Liver (tissue), 3 donors: ENCODE measurements around the gene CCDC136.

Experiments
- EGR1 ChIP-seq, 2 donors: IDR thresholded peaks; 2 replicates each; pipeline ENCODE4 v1.6.1; 2016 to 2018; ENCODE audit warnings: antibody characterized with exemption in 2 of 2, low read depth in 2 of 2
- TAF1 ChIP-seq: conservative IDR thresholded peaks from 2 replicates; pipeline ENCODE4 v1.6.1; 2016; ENCODE audit warnings: antibody characterized with exemption, mild to moderate bottlenecking
- YY1 ChIP-seq: IDR thresholded peaks from 2 replicates; pipeline ENCODE4 v1.6.1; 2016; ENCODE audit warnings: antibody characterized with exemption, mild to moderate bottlenecking
- TF ChIP-seq, protein P1 (sequence below): fragments of 150-350 bp; IDR thresholded peaks from 2 replicates; pipeline ENCODE4 v1.5.1; 2017; ENCODE audit warnings: improper control_type of control experiment, low read depth, low read length; ENCODE audit not compliant: missing input control
- TF ChIP-seq, protein P2 (sequence below): IDR thresholded peaks from 2 replicates; pipeline ENCODE4 v1.6.1; 2016; ENCODE audit warnings: antibody characterized with exemption, mild to moderate bottlenecking
- TF ChIP-seq, protein P3 (sequence below): IDR thresholded peaks from 2 replicates; pipeline ENCODE4 v1.6.1; 2016; ENCODE audit warnings: antibody characterized with exemption
- TF ChIP-seq, protein P4 (sequence below): IDR thresholded peaks from 2 replicates; pipeline ENCODE4 v1.6.1; 2016; ENCODE audit warnings: antibody characterized with exemption
- donor health status: healthy.
- donor health status: healthy.

DNA sequence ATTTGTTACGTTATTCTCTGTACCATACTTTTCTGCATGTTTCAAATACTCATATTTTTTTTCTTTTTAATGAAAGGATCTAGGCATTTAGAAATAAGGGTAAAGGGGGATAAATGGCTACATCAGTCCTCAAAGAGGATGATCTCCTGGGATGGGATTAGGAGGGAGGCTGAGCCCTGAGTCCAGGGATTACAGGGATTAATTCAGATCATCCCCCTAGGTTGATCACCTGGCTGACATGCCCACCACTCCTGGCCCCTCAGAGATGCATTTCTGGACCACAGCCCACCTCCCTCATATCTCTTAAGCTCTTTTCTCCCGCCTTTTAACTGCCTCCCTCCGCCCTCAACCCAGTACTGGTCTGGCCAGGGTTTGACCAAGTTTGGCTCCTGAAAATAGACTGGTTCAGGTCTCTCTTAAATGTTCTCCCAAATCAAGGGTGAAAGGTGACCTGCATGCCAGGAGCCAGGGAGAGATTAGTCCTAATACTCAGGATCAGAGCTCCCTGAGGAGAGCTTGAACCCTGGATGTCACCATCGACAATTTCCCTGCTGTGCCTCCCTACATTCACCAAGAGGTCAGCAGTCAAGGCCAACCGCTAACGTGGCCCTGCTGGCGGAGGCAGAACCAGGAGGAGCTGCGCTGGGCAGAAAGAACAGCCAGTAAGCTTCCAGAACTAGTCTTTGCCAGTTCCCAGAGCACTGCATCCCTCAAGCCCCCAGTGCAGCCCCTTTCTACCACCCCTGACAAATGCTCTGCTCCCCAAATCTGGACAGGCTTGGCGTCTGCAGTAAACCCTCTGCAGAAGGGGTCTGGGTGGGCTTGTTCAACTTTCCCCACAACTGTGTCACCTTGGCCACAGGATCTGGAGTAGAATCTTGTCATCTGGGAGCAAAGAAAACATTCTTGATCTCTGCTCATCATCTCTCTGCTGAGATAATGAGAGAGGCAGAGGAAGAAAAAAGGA, 3.0 kb upstream of the CCDC136 start:
- TF ChIP-seq, protein P1, sequence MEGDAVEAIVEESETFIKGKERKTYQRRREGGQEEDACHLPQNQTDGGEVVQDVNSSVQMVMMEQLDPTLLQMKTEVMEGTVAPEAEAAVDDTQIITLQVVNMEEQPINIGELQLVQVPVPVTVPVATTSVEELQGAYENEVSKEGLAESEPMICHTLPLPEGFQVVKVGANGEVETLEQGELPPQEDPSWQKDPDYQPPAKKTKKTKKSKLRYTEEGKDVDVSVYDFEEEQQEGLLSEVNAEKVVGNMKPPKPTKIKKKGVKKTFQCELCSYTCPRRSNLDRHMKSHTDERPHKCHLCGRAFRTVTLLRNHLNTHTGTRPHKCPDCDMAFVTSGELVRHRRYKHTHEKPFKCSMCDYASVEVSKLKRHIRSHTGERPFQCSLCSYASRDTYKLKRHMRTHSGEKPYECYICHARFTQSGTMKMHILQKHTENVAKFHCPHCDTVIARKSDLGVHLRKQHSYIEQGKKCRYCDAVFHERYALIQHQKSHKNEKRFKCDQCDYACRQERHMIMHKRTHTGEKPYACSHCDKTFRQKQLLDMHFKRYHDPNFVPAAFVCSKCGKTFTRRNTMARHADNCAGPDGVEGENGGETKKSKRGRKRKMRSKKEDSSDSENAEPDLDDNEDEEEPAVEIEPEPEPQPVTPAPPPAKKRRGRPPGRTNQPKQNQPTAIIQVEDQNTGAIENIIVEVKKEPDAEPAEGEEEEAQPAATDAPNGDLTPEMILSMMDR, result no peak
- no peak for TF ChIP-seq YY1
- TF ChIP-seq TAF1, result no peak
- TF ChIP-seq, protein P2, sequence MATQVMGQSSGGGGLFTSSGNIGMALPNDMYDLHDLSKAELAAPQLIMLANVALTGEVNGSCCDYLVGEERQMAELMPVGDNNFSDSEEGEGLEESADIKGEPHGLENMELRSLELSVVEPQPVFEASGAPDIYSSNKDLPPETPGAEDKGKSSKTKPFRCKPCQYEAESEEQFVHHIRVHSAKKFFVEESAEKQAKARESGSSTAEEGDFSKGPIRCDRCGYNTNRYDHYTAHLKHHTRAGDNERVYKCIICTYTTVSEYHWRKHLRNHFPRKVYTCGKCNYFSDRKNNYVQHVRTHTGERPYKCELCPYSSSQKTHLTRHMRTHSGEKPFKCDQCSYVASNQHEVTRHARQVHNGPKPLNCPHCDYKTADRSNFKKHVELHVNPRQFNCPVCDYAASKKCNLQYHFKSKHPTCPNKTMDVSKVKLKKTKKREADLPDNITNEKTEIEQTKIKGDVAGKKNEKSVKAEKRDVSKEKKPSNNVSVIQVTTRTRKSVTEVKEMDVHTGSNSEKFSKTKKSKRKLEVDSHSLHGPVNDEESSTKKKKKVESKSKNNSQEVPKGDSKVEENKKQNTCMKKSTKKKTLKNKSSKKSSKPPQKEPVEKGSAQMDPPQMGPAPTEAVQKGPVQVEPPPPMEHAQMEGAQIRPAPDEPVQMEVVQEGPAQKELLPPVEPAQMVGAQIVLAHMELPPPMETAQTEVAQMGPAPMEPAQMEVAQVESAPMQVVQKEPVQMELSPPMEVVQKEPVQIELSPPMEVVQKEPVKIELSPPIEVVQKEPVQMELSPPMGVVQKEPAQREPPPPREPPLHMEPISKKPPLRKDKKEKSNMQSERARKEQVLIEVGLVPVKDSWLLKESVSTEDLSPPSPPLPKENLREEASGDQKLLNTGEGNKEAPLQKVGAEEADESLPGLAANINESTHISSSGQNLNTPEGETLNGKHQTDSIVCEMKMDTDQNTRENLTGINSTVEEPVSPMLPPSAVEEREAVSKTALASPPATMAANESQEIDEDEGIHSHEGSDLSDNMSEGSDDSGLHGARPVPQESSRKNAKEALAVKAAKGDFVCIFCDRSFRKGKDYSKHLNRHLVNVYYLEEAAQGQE, result no peak
- TF ChIP-seq, protein P3, sequence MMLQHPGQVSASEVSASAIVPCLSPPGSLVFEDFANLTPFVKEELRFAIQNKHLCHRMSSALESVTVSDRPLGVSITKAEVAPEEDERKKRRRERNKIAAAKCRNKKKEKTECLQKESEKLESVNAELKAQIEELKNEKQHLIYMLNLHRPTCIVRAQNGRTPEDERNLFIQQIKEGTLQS, result no peak
- TF ChIP-seq, protein P4, sequence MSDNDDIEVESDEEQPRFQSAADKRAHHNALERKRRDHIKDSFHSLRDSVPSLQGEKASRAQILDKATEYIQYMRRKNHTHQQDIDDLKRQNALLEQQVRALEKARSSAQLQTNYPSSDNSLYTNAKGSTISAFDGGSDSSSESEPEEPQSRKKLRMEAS, result no peak
- TF ChIP-seq EGR1 (IDR thresholded peaks at IDR 0.05; ENCODE audit: low read depth in 2 of 2), result no peak
